NOMO-1 treated with DMSO at 0.1 percent for 48 hours (cell line): ENCODE data around the gene ZNF277.

Source experiments
- DNase-seq: peaks from one replicate; lab custom pipeline; 2025; ENCODE audit not compliant: unreplicated experiment; lab: John Stamatoyannopoulos, UW

The ZNF277 gene

GRCh38 chr7:112183266-112183665 lies 23.2 kb upstream of the ZNF277 start:
- no peak for DNase-seq

GRCh38 chr7:112184455-112184854 lies 22.0 kb upstream of the ZNF277 start:
- no peak for DNase-seq

- no peak for DNase-seq
Measured at GRCh38 chr7:112185005-112185834, 21.3 kb upstream of the ZNF277 start.

- no peak for DNase-seq
Measured at GRCh38 chr7:112186300-112186699, 20.2 kb upstream of the ZNF277 start.

DNA sequence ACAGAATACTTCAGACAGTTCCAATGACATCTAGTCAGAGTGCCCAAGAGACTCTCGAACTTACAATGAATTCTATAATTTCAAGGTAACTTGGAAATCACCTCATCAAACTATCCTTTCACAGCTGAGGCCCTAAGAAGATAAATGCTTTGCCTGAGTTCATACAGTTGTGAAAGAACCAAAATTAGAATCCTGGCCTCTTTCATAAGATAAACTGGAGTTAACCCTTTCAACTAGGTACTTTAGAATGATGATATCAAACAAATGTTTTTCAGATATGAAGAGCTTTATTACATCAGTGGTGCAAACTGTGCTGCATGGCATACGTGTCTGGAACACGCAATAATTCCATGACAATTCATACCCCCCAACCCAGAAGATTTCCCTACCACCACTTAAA lies 18.2 kb upstream of the ZNF277 start:
- no peak for DNase-seq

DNA sequence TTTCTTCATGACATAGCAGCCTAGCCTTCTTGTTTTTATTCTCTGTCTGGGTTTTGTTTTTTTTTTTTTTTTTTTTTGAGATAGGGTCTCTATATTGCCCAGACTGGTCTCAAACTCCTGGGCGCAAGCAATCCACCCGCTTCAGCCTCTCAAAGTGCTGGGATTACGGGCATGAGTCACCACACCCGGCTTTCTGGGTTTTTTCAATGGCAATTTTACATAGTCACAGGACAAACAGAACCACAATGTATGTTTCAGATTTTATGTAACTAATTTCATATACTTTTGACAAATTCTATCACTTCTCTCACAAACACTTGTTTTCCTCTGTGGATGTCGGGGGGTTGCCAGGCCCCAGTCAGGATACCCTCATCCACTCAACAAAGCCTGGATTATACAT lies 16.8 kb upstream of the ZNF277 start:
- no peak for DNase-seq

DNA sequence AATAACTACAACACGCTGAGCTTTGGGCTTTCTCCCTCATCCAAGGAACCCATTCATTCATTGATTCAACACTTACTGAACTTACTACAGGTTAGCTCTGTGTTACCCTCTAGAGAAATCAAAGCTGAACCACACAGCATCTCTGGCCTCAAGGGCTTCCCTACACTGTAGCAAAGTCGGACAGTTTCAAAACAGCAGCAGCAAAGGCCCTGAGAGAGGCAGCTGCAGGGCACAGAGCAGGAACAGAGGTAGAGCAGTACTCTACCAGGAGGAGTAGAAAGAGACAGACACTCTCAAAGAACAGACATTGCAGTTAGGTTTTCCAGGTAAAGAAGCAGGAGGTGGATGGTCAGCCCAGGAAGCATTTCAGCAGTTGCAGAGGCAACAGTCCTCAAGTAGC lies 16.4 kb upstream of the ZNF277 start:
- no peak for DNase-seq

DNA sequence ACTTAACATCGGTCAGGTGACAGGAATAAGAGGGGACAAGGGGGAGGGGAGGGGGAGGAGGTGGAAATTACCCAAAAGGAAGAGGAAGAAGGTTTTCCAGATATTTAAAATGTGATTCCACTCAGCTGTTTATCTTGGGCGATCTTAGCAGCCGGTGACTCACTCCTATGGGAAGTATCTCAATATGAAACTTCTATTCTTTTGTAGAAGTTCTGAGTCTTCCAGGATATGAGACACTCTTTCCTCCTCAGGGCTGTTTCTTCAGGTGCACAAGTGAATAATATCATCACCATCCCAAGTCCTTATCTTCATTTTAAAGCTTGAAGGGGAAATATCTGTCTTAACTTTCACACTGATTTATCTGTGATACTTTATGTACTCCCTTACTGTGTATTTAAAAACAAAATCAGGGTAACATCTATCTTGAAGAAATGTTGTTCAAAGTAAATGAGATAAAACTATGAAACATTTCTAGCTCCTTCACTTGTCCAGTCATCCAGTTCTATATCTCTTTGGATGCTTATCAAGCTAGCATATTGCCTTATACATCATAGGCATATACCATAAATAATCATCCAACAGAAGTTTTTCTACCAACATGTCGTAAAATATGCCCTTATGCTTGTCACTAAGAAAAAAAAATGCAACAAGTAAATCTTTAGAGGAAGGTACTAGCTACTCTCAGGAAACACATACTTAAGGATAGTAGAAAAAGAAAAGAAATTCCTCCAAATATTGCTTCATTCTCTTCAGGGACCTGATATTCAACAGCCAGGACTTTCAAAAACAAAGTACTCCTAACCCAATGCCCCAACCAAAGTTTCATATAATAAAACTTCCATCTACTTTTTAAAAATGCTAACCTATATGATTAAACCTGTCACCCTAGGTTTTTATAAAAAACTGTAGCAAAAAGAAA lies 14.0 kb upstream of the ZNF277 start:
- no peak for DNase-seq

DNA sequence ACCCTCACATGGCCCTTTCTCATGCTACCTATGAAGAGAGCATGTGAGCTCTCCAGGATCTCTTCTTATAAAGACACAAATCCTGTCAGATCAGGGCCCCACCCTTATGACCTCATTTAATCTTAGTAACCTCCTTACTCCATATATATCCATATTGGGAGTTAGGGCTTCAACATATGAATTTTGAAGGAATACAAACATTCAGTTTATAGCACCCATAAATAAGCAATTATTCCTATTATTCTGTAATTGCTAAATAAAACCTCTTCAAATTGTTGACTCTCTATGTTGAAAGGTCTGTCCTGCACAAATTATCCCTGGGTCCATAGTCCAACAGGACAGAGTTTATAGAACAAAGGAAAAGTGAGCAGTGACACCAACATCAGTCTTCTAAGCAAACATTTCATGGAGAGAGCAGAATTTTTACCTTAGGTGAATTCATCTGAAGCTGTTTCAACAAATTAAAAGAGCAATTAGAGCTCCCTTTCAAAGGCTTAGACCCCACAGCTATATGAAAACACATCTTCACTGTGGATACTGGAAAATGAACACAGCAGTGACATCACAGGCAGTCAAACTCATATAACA lies 12.5 kb upstream of the ZNF277 start:
- DNase-seq: no peak

- no peak for DNase-seq
Measured at GRCh38 chr7:112195717-112196116, 10.8 kb upstream of the ZNF277 start.

GRCh38 chr7:112197322-112197721 lies 9.2 kb upstream of the ZNF277 start:
- no peak for DNase-seq

- peak; percentile 10 for DNase-seq
Measured at GRCh38 chr7:112199035-112199655, 7.3 kb upstream of the ZNF277 start.

- no peak for DNase-seq
Measured at GRCh38 chr7:112199672-112200071, 6.8 kb upstream of the ZNF277 start.

DNA sequence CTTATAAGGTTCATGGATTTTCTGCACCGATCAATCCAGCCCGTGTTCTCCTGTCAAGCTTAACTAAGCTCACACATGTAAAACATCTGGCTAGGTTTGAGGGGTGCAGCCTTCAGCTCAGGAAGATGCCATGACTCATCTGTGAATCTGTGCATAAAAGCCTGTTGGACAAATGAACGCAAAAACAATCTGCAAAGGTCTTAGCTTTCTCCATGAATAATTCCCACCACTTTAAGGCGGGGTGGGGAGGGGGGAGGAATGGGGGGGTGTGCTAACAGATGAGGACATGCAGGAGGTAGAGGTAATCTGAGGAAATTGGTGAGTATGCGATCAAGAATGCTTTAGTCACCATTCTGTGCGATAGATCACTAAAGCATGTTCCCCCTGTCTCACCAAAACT lies 5.1 kb upstream of the ZNF277 start:
- DNase-seq: no peak

DNA sequence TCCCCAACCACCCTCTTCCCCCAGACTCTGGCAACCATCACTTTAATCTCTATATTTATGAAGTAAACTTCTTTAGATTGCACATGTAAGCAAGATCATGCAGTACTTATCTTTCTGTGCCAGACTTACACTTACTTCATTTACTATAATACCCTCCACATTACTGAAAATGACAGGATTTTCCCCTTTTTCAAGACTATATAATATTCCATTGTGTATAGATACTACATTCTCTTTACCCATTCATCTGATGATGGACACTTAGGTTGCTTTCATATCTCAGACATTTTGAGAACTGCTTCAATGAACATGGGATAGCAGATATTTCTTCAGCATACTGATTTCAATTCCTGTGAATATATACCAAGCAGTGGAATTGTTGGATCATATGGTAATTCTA lies 4.7 kb upstream of the ZNF277 start:
- no peak for DNase-seq

DNA sequence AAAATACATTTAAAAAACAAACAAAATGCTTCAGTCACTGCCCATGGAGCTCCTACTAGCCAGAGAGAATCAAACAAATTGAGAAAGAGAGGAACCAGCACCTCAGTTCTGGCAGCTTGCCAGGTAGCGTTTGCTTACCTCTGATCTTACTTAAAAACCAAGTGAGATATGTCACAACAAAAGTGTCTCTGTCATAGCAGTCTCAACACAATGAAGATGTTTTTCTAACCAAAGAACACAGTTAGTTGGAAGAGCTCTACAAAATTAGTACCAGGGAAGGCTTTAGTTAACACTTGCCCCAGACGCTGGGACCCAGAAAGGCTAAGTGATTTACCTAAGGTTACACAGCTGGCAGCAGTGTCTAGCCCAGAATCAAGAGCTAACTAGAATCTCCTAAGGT lies 3.7 kb upstream of the ZNF277 start:
- peak; percentile 23 for DNase-seq

- no peak for DNase-seq
Measured at GRCh38 chr7:112203365-112203739, 3.1 kb upstream of the ZNF277 start.

GRCh38 chr7:112204499-112205342 lies 1.8 kb upstream of the ZNF277 start:
- peak; percentile 0 for DNase-seq

- no peak for DNase-seq
Measured at GRCh38 chr7:112205343-112206237, 905 bp upstream of the ZNF277 start.
